C1 segment of cervical spinal cord (tissue), 14 donors: ENCODE data around the gene SSC5D.
"Not testable (repeated sequence)": the region's sequence is repeated elsewhere in the genome, so short reads cannot be mapped to it uniquely, and the experiment has no call there.

Experiments used
- DNase-seq, 14 donors: peaks; one replicate each; lab custom pipeline; 2025; lab: John Stamatoyannopoulos, UW

Gene SSC5D

DNA sequence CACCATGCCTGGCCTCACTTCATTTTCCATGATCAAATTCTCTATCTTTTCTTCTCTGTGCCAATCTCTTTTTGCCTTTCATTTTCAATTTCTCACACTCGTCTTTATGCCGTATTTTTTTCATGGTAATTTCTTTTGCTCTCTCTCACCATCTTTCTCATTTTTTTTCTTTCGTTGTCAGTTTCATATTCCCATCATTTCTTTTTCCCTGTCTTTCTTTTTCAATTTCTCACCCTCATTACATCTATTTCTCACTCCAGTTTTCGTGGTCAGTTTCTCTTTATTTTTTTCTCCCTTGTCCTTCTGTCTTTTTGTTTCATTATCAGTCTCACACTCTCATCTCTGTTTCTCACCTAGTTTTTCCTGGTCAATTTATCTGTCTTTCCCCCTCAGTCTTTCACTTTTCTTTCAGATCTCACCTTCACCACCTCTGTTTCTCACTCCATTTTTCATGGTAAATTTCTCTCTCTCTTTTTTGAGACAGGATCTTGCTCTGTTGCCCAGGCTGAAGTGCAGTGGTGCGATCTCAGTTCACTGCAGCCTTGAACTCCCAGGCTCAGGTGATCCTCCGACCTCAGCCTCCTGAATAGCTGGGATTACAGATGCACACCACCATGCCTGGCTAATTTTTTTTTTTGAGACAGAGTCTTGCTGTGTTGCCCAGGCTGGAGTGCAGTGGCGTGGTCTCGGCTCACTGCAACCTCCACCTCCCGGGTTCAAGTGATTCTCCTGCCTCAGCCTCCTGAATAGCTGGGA is 14.1 kb downstream of the SSC5D start:
- DNase-seq: no peak

DNA sequence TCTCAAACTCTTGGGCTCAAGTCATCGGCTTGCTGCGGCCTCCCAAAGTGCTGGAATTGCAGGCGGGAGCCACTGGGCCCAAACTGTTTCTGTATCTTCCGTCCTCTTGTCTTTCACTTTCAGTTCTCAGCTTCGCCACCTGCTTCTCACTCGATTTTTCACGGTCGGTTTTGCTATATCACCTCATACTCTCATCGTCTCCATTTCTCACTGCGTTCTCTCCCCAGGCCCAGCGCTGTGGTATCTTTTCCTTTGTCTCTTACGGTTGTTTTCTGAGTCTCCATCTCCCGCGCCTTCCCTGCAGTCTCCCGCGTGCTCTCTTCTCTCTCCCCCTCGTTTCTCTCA is 14.9 kb downstream of the SSC5D start:
- DNase-seq: no peak

DNA sequence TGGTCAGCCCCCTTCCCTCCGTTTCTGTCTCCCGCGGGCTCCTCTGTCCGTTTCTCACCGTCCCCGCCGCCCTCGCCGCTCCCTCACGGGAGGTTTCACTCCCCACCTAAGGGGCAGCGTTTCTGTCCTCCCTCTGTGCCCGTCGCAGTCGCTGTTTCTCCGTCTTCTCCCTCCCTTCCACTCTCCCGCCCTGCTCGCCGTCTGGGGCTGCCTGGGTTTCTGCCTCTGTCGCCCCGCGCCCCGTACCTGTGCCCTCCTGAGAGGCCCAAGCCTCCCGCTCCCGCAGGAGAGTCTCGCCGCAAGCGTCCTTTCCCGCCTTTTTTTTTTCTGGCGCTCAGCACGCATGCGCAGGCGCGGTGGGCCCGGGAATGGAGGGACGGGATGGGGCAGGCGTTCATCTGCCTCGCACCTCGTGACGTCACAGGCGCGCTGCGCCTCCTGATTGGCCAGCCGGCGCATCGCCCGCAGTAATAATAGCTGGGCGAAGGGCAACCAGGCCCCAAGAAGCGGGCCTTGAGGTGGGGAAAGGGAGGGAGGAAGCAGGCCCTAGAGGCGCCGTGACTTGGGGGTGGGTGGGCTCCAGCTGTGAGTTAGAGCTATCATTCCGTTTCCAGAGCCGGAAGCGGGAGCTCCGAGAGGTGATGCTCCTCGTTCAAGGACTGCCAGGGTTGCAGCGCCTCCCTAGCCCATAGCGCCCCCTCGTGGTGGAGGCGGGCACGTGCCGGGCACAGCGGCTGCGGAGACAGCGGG is 15.4 kb downstream of the SSC5D start:
- peak; percentile 71 to 99 (median 95) for DNase-seq

DNA sequence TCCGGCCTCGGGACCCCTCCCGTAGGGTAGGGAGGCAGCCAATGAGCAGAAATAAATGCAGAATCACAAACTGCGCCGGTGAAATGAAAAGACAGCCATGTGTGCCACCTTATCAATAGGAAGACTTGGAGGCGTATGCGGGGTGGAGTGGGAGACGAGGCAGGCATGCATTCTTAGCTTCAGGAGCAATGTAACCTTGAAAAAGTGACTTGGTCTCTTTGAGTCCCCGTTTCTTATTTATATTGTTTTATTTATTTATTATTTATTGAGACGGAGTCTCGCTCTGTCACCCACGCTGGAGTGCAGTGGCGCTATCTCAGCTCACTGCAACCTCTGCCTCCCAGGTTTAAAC is 16.0 kb downstream of the SSC5D start:
- DNase-seq: no peak

DNA sequence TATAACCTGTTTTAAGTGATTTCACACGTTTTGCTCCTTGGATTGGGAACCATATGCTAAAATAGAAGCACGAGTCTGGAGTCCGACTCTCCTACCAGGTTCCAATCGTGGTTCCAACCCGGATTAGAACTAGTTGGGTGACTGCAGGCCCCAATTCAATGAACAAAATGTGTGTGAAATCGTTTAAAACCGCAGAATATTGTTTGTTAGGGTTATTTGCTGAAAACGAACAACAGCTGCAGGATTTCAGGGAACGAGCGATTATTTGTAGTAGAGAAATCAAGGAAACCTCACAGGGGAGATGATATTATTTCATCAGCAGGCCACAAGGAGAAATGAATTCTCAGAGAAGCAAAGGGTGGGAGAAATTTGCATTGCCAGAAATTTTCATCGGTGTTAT is 16.7 kb downstream of the SSC5D start:
- no peak for DNase-seq

DNA sequence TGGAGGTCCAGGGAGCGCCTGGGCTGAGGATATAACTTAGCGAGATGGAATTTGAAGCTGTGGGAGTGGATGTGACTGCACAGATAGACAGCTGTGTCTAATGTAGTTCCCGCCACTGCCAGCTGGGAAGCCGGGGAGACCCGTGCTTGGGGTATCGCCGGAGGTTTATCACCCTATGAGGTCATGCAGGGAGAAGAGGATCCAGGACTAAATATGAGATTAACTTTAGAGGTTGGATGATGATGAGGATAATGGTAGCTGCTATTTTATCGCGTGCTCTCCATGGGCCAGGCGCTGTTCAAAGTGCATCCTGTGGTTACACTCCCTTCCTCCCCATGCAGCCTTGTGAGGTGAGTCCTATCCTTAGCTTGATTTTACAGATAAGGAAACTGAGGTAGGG is 19.9 kb downstream of the SSC5D start:
- DNase-seq: no peak

DNA sequence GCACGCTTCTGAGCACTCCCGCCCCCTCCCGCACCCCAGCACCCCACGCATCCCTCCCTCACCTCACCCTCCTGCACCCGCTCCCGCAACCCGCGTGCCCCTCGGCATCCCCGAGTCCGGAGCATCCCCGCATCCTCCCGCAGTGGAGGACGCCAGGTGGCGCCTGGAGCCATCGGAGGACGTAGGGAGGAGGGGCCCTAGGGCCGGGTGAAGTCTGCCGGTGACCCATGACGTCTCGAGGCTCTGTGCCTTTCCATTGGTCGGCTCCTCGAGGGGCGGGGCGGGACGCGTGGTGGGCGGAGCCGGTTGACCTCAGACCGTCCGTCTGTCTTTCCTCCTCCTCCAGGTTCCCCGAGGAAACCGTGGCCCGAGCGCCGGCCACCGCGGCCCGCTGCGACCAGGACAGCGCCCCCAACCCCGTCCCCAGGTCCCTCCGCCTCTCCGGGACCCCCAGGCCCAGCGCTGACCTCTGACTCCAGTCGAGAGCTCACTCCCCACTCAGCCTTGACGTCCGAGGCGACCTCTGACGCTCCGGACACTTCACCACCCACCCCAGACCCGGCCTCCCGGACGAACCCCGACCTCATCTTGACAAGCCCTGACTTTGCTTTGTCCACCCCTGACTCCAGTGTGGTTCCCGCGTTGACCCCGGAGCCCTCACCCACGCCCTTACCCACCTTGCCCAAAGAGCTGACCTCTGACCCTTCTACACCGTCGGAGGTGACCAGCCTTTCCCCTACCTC is 28.8 kb downstream of the SSC5D start:
- peak; percentile 36 to 91 (median 85) for DNase-seq

DNA sequence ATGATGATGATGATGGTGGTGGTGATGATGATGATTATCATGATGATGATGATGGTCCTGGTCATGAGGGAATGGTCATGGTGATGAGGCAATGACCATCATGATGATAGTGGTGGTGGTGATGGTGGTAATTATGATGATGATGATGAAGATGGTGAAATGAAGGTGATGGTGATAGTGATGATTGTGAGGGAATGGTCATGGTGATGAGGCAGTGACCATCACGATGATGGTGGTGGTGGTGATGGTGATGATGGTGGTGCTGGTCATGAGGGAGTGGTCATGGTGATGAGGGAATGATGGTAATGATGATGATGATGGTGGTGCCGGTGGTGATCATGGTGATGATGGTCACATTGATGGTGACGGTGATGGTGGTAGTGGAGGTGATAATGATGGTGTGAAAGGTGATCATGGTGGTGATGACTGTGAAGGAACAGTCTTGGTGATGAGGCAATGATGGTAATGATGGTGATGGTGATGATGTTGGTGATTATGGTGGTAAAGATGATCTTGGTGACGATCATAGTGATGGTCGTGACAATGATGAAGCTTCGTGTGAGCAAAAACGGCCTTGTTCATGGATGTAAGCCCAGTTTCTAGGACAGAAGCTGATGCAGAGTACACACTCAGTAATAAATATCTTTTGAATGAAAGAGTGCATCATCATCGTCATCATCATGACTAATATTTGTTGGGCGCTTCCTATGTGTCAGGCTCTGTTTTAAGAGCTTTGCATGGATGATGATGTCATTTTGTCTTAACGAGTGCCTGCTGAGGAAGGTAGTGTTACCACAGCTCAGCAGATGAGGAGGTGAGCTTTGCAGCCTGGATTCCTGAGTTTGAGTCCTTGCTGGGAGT is 31.4 kb downstream of the SSC5D start:
- DNase-seq: no peak

DNA sequence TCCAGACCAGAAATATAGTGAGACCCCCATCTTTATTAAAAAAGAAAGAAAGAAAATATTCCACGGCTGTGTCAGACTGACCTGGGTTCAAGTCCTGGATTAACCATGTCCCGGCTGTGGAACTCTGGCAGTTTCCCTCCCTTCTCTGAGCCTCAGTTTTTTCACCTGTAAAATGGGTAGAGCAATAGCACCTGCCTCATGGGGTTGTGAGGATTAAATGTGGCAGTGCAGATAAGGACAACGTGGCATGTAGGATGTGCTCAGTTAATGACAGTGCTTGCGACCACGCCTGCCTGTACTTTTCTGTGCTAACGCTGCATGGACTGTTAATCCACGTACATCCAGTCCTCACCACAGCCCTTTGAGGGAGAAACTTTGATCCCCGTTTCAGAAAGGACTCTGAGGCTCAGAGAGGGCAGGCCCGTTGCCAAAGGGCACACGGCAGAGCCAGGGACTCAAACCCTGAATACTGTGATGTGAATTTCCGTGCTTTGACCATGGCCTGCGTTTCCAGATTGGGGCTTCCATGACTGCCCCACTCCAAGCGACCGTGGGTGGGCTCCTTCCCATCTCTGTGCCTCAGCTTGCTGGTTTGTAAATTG is 32.6 kb downstream of the SSC5D start:
- no peak for DNase-seq

DNA sequence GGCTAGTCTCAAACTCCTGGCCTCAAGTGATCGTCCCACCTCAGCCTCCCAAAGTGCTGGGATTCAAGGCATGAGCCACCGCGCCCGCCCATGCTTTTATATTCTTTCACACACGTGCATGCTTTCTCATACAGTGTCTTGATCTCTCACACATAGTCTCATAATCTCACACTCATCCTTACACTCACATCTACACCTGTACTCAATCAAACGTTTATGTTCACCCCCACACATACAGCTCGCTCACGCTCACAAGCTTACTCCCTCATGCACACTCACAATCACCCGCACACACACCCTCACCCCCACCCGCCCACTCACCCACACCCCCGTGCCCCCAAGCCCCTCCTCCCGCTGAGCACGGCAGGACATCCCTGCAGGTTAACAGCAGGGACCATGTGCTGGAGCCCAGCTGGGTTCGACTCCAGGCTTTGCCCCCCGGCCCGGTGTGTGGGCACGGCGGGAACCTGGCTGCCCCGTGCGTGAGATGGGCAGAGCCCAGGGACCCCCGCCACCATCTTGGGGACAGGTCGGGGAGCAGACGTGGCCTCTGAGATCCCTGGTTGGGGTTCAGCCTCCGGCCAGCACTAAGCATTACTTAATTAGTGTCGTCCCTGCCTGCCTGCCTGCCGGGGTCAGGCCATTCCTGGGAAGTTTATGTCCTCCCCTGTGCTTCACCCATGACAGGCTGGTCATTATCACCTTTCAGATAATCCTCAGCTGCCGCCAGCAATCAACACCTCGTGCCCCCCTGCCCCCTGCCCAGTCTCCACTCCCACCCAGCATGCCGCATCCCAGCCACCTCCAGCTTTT is 37.3 kb downstream of the SSC5D start:
- DNase-seq: no peak

DNA sequence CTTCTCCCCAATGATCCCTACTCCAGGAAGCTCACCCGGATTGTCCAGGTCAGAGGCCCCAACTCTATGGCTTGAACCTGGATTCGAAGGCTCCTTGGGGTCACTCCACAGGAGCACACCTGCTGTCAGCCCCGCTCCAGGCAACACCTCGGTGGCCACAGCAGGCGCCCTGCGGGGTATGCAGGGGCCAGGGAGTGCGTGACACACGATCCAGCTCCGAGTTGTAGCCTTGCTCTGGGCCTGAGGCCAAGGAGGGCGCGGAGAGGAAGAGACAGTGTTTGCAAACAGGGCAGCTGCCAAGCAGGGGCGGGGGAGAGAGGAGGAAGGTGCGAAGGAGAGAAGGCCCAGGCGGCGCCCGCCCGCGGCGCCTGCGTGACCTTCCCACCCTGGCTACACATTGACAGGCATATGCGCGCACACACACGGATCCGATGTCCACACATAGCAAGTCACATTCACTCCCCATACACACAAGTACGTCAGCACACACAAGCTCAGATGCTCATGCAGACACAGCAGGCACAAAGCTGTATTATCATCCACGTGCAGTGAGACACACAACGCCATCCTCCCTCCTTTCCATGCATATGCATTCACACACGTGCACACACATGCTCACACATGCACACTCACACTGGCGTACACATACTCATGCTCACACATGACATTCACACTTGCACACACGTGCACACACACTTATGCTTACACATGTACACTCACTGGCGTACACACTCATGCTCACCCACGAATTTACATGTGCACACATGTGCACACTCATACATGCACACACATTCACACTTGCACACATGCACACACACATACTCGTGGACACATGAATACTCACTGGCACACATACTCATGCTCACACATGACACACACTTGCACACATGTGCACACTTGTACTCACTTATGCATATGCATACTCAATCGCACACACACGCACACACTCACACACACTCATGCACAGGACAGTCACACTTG is 38.3 kb downstream of the SSC5D start:
- DNase-seq: peak in 2 of 14 donors; percentile 4 to 50

DNA sequence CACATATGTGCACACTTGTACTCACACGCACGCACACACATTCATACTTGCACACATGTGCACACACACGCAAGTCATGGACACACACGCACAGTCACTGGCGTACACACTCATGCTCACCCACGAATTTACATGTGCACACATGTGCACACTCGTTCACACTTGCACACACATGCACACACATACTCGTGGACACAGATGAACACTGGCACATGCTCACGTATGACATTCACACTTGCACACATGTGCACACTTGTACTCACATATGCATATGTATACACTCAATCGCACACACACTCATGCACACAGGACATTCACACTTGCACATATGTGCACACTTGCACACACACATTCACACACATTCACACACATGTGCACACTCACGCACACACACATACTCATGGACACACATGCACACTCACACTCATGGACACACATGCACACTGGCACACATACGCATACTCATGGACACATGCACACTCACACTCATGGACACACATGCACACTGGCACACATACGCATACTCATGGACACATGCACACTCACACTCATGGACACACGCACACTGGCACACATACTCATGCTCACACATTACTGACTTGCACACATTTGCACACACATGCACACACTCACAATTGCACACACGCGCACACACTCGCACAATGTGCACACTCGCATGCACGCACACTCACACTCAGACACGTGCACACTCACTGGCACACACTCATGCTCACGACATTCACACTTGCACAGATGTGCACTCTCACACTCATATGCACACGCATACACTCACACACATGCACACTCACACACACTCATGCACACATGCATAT is 39.2 kb downstream of the SSC5D start:
- DNase-seq: no peak

DNA sequence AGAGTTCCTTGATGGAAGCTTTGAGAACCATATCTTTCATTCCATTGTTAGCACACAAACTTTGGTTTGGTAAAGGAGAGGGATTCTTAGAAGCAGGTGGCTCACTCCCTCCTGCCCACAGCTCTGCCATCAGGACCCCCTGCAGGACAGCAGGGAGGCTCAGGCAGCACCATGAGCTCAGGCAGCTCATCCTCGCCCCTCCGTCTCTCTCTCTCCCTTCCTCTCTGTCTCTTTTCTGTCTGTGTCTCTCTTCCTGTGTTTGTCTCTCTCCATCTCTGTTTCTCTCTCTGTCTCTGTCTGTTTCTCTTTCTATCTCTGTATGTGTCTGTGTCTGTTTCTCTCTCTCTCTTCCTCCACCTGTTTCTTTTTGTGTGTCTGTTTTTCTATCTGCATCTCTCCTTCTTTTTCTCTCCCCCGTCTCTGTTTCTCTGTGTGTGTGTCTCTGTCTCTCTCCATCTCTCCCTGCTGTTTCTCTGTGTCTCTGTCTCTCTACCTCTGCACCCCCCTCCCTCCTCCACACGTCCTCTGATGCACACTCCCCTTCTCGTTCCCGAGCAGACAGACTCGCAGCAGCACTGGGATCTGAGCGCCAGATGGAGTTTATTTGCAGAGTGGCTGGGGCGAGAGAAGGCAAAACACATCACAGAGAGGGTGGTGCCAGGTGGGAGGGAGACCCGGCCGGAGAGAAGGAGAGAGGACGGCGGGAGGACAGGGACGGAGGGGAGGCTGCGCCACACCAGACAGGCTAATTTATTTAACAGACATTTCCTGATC is 40.0 kb downstream of the SSC5D start:
- DNase-seq: peak in 2 of 14 donors; percentile 9 to 94

DNA sequence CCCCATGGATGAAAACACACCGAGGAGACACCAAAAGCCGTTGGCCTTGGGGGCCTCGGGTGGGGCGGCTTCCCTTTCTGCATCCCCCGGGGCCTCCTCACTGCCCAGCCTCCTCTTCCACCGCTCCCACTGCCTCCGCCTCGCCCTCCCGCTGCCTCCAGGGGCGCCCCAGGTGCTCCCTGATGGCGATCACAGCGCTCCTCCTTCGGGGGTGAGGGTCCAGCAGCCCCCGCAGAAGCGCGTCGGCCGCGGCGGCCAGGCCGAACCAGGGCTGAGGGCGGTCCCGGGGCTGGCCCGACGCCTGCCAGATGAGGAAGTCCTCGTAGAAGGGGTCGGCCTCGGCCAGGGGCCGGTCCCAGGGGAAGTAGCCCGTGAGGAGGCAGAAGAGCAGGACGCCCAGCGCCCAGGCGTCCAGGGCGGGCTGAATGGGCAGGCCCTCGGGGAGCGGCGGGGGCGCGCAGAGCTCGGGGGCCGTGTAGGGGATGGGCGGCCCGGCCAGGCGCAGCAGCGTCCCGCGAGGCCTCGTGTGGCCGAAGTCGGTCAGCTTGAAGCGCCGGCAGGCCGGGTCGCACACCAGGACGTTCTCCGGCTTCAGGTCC is 41.5 kb downstream of the SSC5D start:
- no peak for DNase-seq

DNA sequence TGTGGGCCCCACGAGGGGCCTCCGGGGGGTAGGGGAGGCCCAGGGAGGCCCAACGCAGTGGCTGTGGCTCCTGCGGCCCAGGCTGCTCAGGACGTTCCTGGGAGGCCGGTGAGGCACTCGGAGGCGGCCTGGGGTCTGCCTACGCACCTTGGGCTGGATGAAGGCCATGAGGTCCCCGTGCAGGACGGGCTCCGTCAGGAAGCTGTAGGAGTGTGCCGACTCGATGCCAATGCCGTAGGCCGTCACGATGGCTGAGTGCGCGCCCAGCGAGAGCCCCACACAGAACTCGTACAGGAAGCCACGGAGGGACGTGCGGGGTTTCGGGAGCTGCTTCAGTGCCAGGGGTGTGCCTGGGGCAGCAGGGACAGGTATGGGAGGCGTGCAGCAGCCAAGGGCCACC is 42.8 kb downstream of the SSC5D start:
- no peak for DNase-seq

DNA sequence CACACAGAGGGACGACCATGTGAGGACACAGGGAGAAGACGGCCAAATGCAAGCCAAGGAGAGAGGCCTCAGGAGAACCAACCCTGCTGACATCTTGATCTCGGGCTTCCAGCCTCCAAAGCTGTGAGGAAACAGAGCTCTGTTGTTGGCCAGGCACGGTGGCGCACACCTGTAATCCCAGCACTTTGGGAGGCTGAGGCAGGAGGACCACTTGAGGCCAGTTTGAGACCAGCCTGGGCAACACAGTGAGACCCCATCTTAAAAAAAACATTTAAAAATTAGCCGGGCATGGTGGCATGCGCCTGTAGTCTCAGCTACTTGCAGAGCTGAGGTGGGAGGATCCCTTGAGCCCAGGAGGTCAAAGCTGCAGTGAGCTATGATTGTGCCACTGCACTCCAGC is 46.0 kb downstream of the SSC5D start:
- not testable (repeated sequence) for DNase-seq
